ENCODE measurements around the gene SCYGR3.

- TF ChIP-seq POLR2A (IDR thresholded peaks at IDR 0.05) = no peak
- TF ChIP-seq, protein P1, sequence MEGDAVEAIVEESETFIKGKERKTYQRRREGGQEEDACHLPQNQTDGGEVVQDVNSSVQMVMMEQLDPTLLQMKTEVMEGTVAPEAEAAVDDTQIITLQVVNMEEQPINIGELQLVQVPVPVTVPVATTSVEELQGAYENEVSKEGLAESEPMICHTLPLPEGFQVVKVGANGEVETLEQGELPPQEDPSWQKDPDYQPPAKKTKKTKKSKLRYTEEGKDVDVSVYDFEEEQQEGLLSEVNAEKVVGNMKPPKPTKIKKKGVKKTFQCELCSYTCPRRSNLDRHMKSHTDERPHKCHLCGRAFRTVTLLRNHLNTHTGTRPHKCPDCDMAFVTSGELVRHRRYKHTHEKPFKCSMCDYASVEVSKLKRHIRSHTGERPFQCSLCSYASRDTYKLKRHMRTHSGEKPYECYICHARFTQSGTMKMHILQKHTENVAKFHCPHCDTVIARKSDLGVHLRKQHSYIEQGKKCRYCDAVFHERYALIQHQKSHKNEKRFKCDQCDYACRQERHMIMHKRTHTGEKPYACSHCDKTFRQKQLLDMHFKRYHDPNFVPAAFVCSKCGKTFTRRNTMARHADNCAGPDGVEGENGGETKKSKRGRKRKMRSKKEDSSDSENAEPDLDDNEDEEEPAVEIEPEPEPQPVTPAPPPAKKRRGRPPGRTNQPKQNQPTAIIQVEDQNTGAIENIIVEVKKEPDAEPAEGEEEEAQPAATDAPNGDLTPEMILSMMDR (IDR thresholded peaks at IDR 0.05) = no peak
Observed at GRCh38 chr2:227627769-227628168, 13.1 kb upstream of the SCYGR3 start.

Measured in testis (tissue), 2 donors.